Adrenal gland (tissue), 12 donors: ENCODE data around the gene CCDC154. TPM values are rescaled to one million over a fixed set of nuclear protein-coding genes. Genes with fewer than 3 reads are reported as not detected.

ENCODE experiments used
- DNase-seq, 7 donors: peaks; one replicate each; pipeline ENCODE4 v3.0.0-alpha.2; 2019 to 2020
- H3K27ac ChIP-seq, 5 donors: fragments of 200-600 bp; sonication (generic) in 4 of 5; 1 replicate in 3 of 5; 2 replicates in 2 of 5; pipeline versions ENCODE4 v1.5.1 to v1.8.0; 2016 to 2020; ENCODE audit warnings: mild to moderate bottlenecking in 1 of 5
- H3K27me3 ChIP-seq: fragments of 200-600 bp; 2 replicates; pipeline ENCODE4 v1.8.0; 2021
- H3K36me3 ChIP-seq, 2 donors: fragments of 200-600 bp; replicated peaks in 1 of 2; 1 replicate in 1 of 2; 2 replicates in 1 of 2; pipeline versions ENCODE4 v1.5.1 to v1.8.0; 2018 to 2022
- H3K4me1 ChIP-seq, 2 donors: fragments of 200-600 bp; replicated peaks in 1 of 2; 1 replicate in 1 of 2; 2 replicates in 1 of 2; pipeline versions ENCODE4 v1.5.1 to v1.8.0; 2018 to 2021
- H3K4me3 ChIP-seq, 4 donors: fragments of 200-600 bp; sonication (generic) in 3 of 4; one replicate each; pipeline ENCODE4 v1.5.1; 2016 to 2018
- H3K9me3 ChIP-seq, 3 donors: fragments of 200-600 bp; sonication (generic) in 1 of 3; replicated peaks in 1 of 3; 1 replicate in 2 of 3; 2 replicates in 1 of 3; pipeline versions ENCODE4 v1.5.1 to v1.8.0; 2016 to 2021
- POLR2A ChIP-seq, 2 donors: fragments of 450-650 bp; IDR thresholded peaks; one replicate each; pipeline ENCODE4 v1.6.1; 2017; ENCODE audit warnings: antibody characterized with exemption in 2 of 2, mild to moderate bottlenecking in 2 of 2, moderate library complexity in 1 of 2
- WGBS, 4 donors: extraction: QIAGEN DNeasy Blood & Tissue Kit in 2 of 4; methylation state at CpG; one replicate each; pipeline versions ENCODE4 v1.1.5 to v1.1.7; 2013 to 2017; 5-methylcytosine and 5-hydroxymethylcytosine counted together
- intact Hi-C, 2 donors: fragments of 100-400 bp; cut with DNase I; formaldehyde crosslinking; loops; one replicate each; pipeline versions ENCODE4 v1.14.1 to v1.15.0; 2022 to 2023
- polyA plus RNA-seq, 3 donors: library from polyadenylated mRNA; stranded (reverse); fragments of 200-250 nt in 2 of 3; fragments of 350-450 nt in 1 of 3; fragmentation: Illumina TruSeq in 1 of 3; extraction: RNeasy Lipid Tissue Mini Kit (QIAGEN cat#74804) in 1 of 3; gene quantifications; one replicate each; pipeline ENCODE4 v1.2.3, GENCODE V29; 2013 to 2014
- total RNA-seq, 9 donors: library from RNA; depleted of rRNA in 4 of 9; stranded (reverse); fragments of >200 nt in 4 of 9; fragments of 120-200 nt in 1 of 9; fragmentation: NEBNext Ultra II Directional in 1 of 9; extraction: Animal tissue kit (Norgen Biotek cat#: 25700) in 1 of 9; gene quantifications; one replicate each; pipeline versions ENCODE4 v1.1.0 to v1.2.4, GENCODE V29; 2013 to 2023
- TF ChIP-seq, protein P1 (sequence below), 6 experiments: fragments of 450-650 bp in 4 of 6; fragments of 200-600 bp in 2 of 6; sonication (generic) in 1 of 6; IDR thresholded peaks; 1 replicate in 5 of 6; 2 replicates in 1 of 6; pipeline versions ENCODE4 v1.5.1 to v1.8.0; 2016 to 2021; ENCODE audit warnings: antibody characterized with exemption in 6 of 6, mild to moderate bottlenecking in 2 of 6, moderate library complexity in 1 of 6
- donor health status: healthy with polysubstance abuse.
- donor health status: Bipolar disorder and iron deficiency.
- donor health status: DM: yes; HTN: yes; CAD: no.
- donor health status: DM: no; HTN: no; CAD: no.
- donor health status: DM: no; HTN: no; CAD: no.
- donor health status: DM: yes; HTN: yes; CAD: no.

The CCDC154 gene
- total and polyA plus RNA-seq, 12 donors, result 0.28 to 39.7 (median 1.1) TPM; not detected in 1

DNA sequence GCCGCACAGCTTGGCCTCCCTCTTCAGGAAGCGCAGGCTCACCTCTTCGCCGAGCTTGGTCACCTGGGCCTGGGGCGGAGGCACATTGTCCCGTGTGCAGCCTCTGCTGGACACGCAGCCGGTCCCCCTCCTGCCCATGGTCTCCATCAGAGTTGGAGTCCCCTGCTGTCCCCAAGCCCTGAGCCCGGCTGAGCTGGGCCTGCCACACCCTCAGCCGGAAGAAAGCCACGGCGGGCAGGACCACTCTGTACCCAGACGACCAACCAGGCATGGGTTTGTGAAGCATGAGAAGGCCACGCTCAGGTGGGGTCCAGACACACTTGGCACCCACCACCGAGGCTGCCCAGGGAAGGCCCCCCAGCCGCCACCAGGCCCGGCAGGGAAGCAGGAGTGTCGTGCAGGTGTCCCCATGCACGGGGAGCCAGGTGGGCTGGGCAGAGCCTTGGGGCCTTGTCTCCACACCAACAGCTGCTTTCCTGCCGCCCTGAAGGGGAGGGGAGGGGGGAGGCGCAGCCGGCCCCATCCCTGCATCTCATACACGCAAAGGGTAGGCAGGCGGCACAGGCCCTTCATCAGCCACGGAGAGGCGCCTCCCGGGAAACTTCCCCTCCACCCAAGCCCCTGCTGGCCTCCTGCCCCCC is 5.2 kb downstream of the CCDC154 start:
- H3K9me3 ChIP-seq, result no peaks in the 10 kb centered on the region
- WGBS, 4 donors, result 86 to 91% (median 88%) methylated on average over 7 to 27 of the region's 27 CpGs
- H3K4me1 ChIP-seq, result no peaks in the 10 kb centered on the region
- H3K27me3 ChIP-seq, result no peaks in the 10 kb centered on the region
- no peak overlapping the region for H3K27ac ChIP-seq
- no peak overlapping the region for H3K4me3 ChIP-seq
- TF ChIP-seq, protein P1, sequence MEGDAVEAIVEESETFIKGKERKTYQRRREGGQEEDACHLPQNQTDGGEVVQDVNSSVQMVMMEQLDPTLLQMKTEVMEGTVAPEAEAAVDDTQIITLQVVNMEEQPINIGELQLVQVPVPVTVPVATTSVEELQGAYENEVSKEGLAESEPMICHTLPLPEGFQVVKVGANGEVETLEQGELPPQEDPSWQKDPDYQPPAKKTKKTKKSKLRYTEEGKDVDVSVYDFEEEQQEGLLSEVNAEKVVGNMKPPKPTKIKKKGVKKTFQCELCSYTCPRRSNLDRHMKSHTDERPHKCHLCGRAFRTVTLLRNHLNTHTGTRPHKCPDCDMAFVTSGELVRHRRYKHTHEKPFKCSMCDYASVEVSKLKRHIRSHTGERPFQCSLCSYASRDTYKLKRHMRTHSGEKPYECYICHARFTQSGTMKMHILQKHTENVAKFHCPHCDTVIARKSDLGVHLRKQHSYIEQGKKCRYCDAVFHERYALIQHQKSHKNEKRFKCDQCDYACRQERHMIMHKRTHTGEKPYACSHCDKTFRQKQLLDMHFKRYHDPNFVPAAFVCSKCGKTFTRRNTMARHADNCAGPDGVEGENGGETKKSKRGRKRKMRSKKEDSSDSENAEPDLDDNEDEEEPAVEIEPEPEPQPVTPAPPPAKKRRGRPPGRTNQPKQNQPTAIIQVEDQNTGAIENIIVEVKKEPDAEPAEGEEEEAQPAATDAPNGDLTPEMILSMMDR (IDR thresholded peaks at IDR 0.05), result no peak
- TF ChIP-seq POLR2A (IDR thresholded peaks at IDR 0.05), result no peak
- no peak for DNase-seq
- intact Hi-C loops, result no loop called here
- no peaks in the 10 kb centered on the region for H3K36me3 ChIP-seq

DNA sequence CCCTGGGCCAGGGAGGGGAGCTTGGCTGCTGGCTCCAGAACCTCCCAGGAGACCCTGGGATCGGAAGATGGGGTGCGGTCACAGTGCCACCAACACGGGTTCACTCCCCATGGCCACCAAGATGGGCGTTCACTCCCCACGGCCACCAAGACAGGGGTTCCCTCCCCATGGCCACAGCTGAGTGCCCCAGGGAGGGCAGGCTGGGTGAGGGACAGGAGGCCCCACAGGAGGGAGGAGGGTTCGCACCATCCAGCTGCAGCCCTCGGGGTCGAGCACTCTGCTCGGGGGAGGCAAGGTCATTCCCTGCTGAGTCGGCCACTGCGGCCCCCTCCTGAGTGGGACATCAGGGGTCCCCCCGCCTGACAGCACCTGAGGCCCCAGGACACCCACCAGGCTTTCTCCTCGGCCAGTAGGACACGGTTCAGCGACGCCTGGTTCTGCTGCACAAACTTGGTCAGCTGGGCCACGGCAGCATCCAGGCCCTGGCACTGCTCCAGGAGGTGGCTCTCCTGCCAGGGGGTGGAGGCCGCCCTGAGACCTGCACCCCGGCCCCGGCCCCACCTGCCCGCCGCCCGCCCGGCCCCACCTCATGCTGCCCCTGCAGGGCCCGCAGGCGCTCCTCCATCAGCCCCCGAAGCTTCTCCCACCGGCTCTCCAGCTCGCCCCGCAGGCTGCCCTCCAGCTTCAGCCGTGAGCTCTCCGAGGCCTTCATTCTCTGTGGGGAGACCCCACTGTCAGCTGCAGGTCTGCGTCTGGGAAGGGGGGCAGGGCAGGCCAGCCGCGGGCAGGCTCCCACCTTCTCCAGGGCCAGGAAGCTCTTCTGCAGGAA is 5.9 kb downstream of the CCDC154 start:
- TF ChIP-seq POLR2A (IDR thresholded peaks at IDR 0.05), result no peak
- TF ChIP-seq, protein P1 (IDR thresholded peaks at IDR 0.05), result no peak

DNA sequence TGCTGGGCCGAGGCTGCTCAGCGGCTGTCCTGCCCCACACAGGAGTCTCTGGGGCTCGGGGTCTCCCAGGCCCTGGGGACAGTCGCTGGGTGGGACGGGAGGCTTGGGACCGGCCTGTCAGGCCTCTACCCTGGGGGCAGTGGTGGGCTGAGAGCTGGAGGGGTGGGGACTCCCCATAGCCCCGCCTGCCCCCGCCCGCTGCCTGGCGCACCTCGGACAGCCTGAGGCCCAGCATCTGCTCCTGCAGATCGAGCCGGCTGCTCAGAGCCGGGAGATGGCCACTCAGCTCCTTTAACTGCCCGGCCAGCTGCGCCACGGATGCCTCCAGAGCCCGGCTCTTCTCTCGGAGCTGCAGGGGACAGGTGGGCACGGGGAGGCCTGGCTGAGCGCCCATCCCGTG is 6.8 kb downstream of the CCDC154 start:
- intact Hi-C loops, result no loop called here
- Histone ChIP-seq H3K4me3 (no peak overlapping the region), H3K27ac (no peak overlapping the region), H3K27me3 (no peaks in the 10 kb centered on the region), H3K4me1 (no peaks in the 10 kb centered on the region), H3K9me3 (no peaks in the 10 kb centered on the region), H3K36me3 (no peaks in the 10 kb centered on the region)
- DNase-seq, result no peak
- TF ChIP-seq, protein P1 (IDR thresholded peaks at IDR 0.05), result no peak
- no peak for TF ChIP-seq POLR2A (IDR thresholded peaks at IDR 0.05)
- 84 to 92% (median 90%) methylated on average over 10 to 22 of the region's 22 CpGs; no CpG with 5 or more reads in 1 of the 4 donors for WGBS, 4 donors

More for the DNA sequence above, 5.9 kb downstream of the CCDC154 start:
- H3K36me3 ChIP-seq, result no peaks in the 10 kb centered on the region
- WGBS, 4 donors, result 60 to 84% (median 81%) methylated on average over 1 to 35 of the region's 35 CpGs
- H3K9me3 ChIP-seq, result no peaks in the 10 kb centered on the region
- no peak for DNase-seq
- no peak overlapping the region for H3K4me3 ChIP-seq
- no peak overlapping the region for H3K27ac ChIP-seq
- no peaks in the 10 kb centered on the region for H3K4me1 ChIP-seq
- intact Hi-C loops, result no loop called here
- no peaks in the 10 kb centered on the region for H3K27me3 ChIP-seq

DNA sequence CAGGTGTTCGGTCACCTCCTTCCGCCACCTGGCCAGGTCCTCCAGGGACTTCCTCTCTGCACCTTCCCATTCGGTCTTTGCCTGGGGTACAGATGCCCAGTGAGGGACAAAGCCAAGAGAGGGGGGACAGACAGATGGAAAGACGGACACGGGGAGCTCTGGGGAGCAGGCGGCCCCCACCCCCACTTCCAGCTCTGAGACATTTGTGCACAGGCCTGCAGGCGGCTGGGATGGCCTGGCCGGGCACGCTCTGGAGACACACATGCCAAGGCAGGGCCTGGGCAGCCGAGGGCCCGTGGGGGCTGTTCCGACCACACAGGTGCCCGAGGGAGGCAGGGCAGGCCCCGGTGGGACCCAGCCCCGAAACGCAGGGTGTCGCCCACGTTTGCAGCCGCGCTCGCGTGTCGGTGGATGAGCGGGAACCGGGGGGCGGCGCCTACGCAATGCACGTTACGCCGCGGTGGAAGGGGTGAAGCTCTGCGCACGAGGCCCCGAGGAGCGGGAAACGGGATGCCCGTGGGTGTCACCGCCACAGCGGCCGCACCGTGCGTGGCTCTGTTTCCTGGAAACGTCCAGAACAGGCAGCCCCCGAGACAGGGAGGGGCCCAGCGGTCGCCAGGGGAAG is 7.5 kb downstream of the CCDC154 start:
- TF ChIP-seq, protein P1 (IDR thresholded peaks at IDR 0.05), result no peak
- TF ChIP-seq POLR2A (IDR thresholded peaks at IDR 0.05), result no peak
- intact Hi-C loops, result no loop called here
- H3K27ac ChIP-seq, result no peak overlapping the region
- no peaks in the 10 kb centered on the region for H3K36me3 ChIP-seq
- no peaks in the 10 kb centered on the region for H3K9me3 ChIP-seq
- H3K4me3 ChIP-seq, result no peak overlapping the region
- no peaks in the 10 kb centered on the region for H3K4me1 ChIP-seq
- no peak for DNase-seq
- WGBS, 4 donors, result 92 to 93% (median 93%) methylated on average over 31 to 47 of the region's 47 CpGs
- H3K27me3 ChIP-seq, result no peaks in the 10 kb centered on the region
